Upper lobe of right lung (tissue), 1 donor: ENCODE measurements around the gene CHID1. TPM values are rescaled to one million over a fixed set of nuclear protein-coding genes. Genes with fewer than 3 reads are reported as not detected.

Experiments used
- ATAC-seq: fragments of 200-7000 bp; cut with Tn5 transposase; one replicate; pipeline ENCODE4 v1.9.1; 2020; ENCODE audit warnings: mild to moderate bottlenecking, moderate library complexity
- DNase-seq: peaks from one replicate; pipeline ENCODE4 v3.0.0-alpha.2; 2020
- H3K27ac ChIP-seq: fragments of 200-600 bp; one replicate; pipeline ENCODE4 v1.8.0; 2022
- H3K27me3 ChIP-seq: fragments of 200-600 bp; one replicate; pipeline ENCODE4 v1.8.0; 2022; ENCODE audit warnings: mild to moderate bottlenecking
- H3K36me3 ChIP-seq: fragments of 200-600 bp; one replicate; pipeline ENCODE4 v1.8.0; 2022
- H3K4me1 ChIP-seq: fragments of 200-600 bp; one replicate; pipeline ENCODE4 v1.8.0; 2022
- H3K4me3 ChIP-seq: fragments of 200-600 bp; one replicate; pipeline ENCODE4 v1.8.0; 2022; ENCODE audit warnings: mild to moderate bottlenecking
- H3K9me3 ChIP-seq: fragments of 200-600 bp; one replicate; pipeline ENCODE4 v1.8.0; 2022
- CTCF ChIP-seq: fragments of 200-600 bp; IDR thresholded peaks from one replicate; pipeline ENCODE4 v1.8.0; 2022; ENCODE audit warnings: antibody characterized with exemption
- intact Hi-C: fragments of 100-400 bp; cut with DNase I; formaldehyde crosslinking; loops from one replicate; pipeline ENCODE4 v1.11.0; 2022
- total RNA-seq: library from RNA; stranded (reverse); fragmentation: NEBNext Ultra II Directional; extraction: Animal tissue kit (Norgen Biotek cat#: 25700); gene quantifications from one replicate; pipeline ENCODE4 v1.2.1, GENCODE V29; 2021
- donor health status: DM: no; HTN: yes; CAD: no; lungs with severe emphysema.

Gene CHID1
- total RNA-seq, 1 donor from 2014 or later, result 52.9 TPM

- H3K4me1 ChIP-seq, result peaks cover 37% of the 10 kb centered on the region
- intact Hi-C loops, result no loop called here
- H3K27ac ChIP-seq, result peak overlapping the region; percentile 58
- H3K27me3 ChIP-seq, result no peaks in the 10 kb centered on the region
- peak overlapping the region; percentile 91 for H3K4me3 ChIP-seq
- peaks cover 34% of the 10 kb centered on the region for H3K36me3 ChIP-seq
- no peak for TF ChIP-seq CTCF
- no peaks in the 10 kb centered on the region for H3K9me3 ChIP-seq
- DNase-seq, result peak; percentile 83
- ATAC-seq, result peak; percentile 6
These were observed 88.9 kb downstream of the CHID1 start for GRCh38 chr11:821512-822371.

GRCh38 chr11:820655-821511, 89.7 kb downstream of the CHID1 start:
- peak overlapping the region; percentile 91 for H3K4me3 ChIP-seq
- peaks cover 28% of the 10 kb centered on the region for H3K4me1 ChIP-seq
- H3K9me3 ChIP-seq, result no peaks in the 10 kb centered on the region
- TF ChIP-seq CTCF, result no peak
- intact Hi-C loops, result no loop called here
- ATAC-seq, result peak; percentile 58
- no peaks in the 10 kb centered on the region for H3K27me3 ChIP-seq
- H3K27ac ChIP-seq, result peak overlapping the region; percentile 95
- peaks cover 34% of the 10 kb centered on the region for H3K36me3 ChIP-seq
- peak; percentile 90 for DNase-seq

GRCh38 chr11:819943-820649, 90.5 kb downstream of the CHID1 start:
- Histone ChIP-seq H3K4me1 (peaks cover 23% of the 10 kb centered on the region), H3K4me3 (peak overlapping the region; percentile 91), H3K27me3 (no peaks in the 10 kb centered on the region), H3K27ac (peak overlapping the region; percentile 95), H3K9me3 (no peaks in the 10 kb centered on the region), H3K36me3 (peaks cover 29% of the 10 kb centered on the region)
- ATAC-seq (peak; percentile 73), DNase-seq (peak; percentile 97)
- no peak for TF ChIP-seq CTCF
- intact Hi-C loops, result no loop called here

GRCh38 chr11:819129-819931, 91.3 kb downstream of the CHID1 start:
- peak overlapping the region; percentile 95 for H3K27ac ChIP-seq
- H3K36me3 ChIP-seq, result peaks cover 21% of the 10 kb centered on the region
- DNase-seq, result peak; percentile 97
- intact Hi-C loops, result no loop called here
- peak; percentile 89 for ATAC-seq
- no peaks in the 10 kb centered on the region for H3K27me3 ChIP-seq
- H3K4me3 ChIP-seq, result peak overlapping the region; percentile 91
- peaks cover 23% of the 10 kb centered on the region for H3K4me1 ChIP-seq
- no peaks in the 10 kb centered on the region for H3K9me3 ChIP-seq
- TF ChIP-seq CTCF, result peak; percentile 15
